NB4 (cell line): ENCODE data around the gene DNAJC3.

Source experiments
- CTCF ChIP-seq: IDR thresholded peaks from one replicate; pipeline ENCODE4 v1.5.1; 2012; ENCODE audit warnings: low read depth, low read length
- MAX ChIP-seq: IDR thresholded peaks from 2 replicates; pipeline ENCODE4 v1.6.1; 2011; ENCODE audit warnings: low read depth, low read length
- MYC ChIP-seq: IDR thresholded peaks from 2 replicates; pipeline ENCODE4 v1.6.1; 2011; ENCODE audit warnings: low read depth, low read length
- POLR2A ChIP-seq: IDR thresholded peaks from 2 replicates; pipeline ENCODE4 v1.6.1; 2011; ENCODE audit warnings: mild to moderate bottlenecking; ENCODE audit not compliant: insufficient read length; ENCODE audit errors: extremely low read depth

GRCh38 chr13:95822303-95822702 is 145.4 kb downstream of the DNAJC3 start:
- no peak for TF ChIP-seq CTCF
- no peak for TF ChIP-seq POLR2A
- no peak for TF ChIP-seq MYC
- no peak for TF ChIP-seq MAX
